KG1 (cell line): Measurements from ENCODE around the gene SESN3.
A peak's percentile ranks its signal among the peaks of the same experiment; 100 is the strongest.
"Not testable (repeated sequence)": the region's sequence is repeated elsewhere in the genome, so short reads cannot be mapped to it uniquely, and the experiment has no call there.

Experiments
- DNase-seq: peaks from one replicate; lab custom pipeline; 2025; lab: John Stamatoyannopoulos, UW

SESN3 gene, protein sequence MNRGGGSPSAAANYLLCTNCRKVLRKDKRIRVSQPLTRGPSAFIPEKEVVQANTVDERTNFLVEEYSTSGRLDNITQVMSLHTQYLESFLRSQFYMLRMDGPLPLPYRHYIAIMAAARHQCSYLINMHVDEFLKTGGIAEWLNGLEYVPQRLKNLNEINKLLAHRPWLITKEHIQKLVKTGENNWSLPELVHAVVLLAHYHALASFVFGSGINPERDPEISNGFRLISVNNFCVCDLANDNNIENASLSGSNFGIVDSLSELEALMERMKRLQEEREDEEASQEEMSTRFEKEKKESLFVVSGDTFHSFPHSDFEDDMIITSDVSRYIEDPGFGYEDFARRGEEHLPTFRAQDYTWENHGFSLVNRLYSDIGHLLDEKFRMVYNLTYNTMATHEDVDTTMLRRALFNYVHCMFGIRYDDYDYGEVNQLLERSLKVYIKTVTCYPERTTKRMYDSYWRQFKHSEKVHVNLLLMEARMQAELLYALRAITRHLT

DNA sequence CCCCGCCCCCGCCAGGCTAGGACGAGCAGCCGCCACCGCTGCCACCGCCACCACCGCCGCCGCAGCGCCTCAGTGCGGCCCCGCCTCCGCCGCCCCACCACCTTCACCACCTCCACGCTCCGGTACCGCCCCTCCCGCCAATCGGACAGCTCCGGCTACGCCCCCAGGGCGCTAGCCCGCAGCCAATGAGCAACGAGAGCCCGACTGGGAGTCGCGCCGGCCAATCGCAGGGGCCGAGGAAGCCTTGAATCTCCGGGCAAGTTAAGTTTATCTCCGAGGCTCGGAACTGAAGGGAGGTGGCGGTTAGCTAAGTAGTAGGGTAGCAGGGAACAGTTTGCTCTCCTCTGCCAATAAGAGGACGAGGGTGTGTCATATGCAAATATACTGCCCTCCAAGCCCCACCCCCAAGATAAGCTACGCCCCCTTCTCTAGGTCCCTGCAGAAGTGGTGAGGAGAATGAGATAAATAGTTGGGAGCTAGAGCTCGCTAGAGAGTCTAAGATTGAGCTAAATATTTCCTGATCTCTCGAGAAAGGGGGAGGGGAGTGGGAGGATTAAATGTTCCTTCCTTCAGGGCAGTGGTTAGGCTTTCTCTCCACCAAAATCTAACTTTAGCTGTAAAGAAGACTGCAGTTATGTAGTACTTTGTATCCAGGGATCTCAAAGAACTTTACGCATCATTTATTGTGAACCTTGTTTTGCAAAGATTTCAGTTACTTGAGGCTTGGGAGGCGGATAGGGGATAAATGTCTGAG lies at the start of gene SESN3:
Gene SESN3, minus strand, starts transcription at position 76 of the 754 bp plus-strand sequence. CDS start 342 bp downstream, outside the sequence.
- DNase-seq: peak; percentile 96

DNA sequence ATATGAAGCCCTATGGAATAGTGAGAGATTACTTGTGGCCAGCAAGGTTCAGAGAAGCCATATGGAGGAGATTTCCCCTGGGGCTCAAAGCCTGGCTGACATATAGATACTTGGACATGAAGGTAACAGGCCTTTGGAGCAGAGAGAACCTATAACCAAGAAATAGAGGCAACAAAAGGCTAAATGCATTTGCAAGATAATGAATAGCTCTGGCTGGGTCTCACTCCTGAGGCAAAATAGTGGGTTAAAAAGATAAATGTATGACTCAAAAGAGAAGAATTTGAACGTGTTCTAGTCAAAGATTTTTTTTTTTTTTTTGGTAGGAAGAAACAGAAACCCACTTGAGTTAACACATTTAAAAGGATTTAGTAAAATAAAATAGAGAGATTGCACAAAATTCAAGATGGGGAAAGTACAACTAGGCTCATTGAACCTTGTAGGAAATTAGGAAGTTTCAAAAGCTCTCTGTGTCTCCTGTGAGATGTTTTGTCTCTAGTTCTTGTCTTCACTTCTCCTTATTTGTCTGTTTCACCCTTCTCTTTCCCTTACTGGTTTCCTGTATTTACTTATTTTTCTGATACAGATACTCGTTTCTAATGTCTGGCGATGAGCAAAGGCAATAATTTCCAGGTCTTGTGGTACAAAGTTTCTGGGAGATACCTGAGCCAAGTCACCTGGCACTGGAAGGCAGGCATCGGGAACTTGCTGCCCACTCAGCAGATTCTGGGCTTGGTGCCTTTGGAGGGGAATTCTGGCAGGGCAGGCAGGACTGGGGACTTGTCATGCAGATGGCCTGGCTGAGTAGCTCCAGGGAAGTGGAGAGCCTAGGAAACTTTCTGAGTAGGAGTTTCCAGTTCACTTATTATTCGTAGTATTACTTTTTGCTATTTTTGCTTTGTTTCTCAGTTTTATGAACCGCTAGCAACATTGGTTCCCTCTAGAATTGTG lies 49.2 kb upstream of the SESN3 start:
- no peak for DNase-seq

DNA sequence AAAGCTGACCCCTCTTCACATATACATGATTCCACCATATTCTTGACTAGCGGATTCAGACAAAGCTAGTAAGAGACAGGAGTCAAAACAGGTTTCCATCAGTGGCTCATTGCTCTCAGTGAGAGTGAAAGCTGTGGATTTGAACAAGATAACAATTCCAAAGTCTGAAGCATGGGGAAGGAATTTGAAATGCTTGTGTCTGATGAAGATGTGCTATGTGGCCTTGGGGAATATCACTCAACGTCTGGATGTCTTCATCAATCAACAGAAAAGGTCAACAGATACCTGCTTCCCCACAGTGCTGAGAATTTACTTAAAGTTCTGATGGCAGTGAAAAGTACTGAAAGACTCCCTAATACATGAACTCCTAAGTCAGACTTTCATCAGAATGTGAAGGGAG lies 46.9 kb upstream of the SESN3 start:
- no peak for DNase-seq

DNA sequence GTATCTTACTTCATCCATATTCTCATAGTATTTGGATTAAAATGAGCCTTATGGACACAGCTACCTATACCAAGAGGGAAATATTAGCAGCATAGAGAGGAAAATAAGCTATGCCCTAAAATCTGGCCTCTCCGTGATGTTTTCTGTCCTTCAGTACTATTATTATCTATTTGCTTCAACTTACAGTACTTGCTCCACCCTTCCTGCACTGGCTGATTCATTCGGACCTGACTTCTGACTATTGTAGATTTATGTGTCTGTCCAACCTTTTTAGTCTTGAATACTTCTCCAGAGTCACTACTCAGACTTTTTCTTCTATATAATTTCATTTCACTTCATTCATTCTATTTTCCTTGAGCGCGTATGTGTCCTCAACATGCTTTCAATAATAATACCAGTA lies 45.1 kb upstream of the SESN3 start:
- DNase-seq: no peak

DNA sequence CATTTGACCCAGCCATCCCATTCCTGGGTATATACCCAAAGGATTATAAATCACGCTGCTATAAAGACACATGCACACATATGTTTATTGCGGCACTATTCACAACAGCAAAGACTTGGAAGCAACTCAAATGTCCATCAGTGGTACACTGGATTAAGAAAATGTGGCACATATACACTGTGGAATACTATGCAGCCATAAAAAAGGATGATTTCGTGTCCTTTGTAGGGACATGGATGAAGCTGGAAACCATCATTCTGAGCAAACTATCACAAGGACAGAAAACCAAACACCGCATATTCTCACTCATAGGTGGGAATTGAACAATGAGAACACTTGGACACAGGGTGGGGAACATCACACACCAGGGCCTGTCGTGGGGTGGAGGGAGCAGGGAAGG lies 42.6 kb upstream of the SESN3 start:
- not testable (repeated sequence) for DNase-seq

DNA sequence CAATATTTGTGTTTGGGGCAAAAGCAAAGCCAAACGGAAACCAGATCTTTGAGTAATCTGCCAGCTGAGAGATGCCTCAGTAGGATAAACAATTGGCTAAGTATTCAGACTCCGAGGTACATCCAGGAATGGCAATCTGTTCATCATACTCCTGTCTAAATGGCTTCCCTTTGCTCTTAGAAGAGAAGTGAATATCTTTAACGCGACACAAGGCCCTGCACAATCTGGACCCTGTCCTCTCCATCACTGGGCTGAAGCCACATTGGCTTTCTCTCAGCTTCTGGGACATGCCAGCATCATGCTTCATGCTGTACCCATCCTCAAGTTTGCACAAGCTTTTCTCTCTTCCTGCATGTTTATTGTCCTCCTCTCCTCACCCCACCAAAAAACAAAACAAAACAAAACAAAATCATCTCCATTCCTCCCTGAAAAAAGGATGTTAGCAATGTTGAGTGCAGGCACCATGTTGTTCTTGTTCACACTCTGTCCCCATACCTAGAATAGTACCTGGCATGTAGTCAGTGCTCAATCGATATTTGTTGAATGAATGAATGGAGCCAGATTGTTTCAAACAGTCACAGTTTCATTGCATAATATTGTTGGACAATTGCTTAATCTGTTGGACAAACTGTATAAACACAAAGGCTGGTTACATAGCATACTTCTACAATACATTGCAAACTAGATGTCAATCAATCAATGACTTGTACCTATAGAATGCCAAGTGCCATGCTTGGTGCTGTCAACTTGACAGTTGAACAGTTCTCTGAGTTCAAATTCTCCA lies 38.2 kb upstream of the SESN3 start:
- DNase-seq: no peak

DNA sequence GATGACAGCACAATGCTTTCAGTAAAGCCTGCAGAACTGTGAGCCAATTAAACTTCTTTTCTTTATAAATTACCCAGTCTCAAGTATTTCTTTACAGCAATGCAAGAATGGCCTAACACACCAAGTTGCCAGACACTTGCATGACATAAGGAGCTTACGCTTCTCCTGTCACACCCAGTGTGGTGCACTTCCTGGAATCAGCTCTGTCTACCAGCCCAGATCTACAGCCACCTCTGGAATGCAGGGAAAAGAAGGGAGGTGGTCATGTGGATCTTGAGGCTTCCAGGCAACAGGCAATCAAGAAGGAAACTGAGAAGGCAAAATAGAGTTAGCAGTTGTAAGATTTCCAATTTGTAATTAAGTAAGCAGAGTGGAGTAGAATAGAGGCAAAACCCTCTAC lies 37.4 kb upstream of the SESN3 start:
- DNase-seq: no peak

DNA sequence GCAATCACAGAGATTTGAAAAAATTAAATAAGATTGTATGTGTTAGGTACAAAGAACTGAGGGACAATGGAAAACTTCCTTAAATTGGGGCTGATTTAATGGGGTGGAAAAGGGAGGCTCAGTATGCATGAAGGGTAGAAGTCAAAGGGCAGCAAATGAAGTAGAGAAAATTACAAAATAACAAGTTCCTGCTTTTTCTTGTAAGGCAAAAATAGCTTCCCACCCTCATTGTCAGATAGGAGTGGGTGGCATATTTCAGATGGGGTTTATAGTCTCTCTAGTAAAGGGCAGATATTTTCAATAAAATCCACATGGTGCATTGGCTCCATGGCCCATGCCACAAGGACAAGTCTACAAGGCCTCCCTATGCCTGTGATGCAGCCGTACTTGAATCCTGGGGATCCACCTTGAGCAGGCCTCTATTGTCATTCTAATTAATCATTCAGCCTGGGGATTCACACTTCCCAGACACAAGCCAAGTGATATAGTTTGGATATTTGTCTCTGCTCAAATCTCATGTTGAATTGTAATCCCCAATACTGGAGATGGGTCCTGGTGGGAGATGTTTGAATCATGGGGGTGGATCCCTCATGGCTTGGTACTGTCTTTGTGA lies 36.7 kb upstream of the SESN3 start:
- no peak for DNase-seq

DNA sequence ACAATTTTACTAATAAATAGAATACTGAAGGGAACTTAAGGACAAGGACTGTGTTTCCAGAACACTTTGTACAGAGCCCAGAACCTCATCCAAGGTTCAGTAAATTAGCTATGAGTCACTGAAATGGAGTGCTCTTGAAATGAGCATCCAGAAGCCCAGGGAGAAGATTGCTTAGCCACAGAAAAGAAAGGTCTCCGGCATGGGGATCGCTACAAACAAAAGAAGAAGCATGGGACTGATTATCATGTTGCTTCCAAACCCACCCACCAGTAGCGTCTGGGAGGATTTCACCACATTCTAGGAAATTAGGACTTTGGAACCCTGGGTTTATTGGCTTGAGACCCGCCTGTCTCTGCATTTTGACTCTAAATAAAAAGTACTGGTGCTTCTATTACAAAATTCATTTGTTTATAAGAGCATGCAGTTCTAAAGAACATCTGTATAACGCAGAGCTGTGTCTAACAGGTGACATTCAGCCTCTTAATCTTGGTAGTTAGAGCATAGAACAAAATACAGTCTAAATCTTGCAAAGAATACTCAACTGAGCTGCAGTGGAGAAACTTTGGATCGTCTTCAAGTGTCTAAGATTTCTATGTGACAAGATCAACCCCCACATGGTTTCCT lies 35.9 kb upstream of the SESN3 start:
- DNase-seq: no peak

DNA sequence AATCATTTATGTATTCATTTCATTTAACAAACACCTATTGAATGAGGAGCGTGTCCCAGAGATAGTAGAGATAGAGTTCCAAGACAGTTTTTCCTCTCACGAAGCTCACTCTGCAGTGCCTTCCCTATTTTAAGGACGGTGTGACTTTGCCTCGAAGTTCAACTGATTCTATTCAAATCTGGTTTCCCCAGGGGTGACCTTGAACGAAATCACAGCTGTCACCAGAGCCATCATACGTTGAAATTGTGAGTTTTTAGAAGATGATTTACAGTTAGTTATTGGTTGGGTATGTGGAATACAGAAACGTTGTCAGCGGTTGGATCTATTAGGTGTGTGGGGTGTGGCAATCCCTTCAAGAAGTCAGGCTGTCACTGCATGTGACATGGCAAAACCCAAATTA lies 33.9 kb upstream of the SESN3 start:
- no peak for DNase-seq

DNA sequence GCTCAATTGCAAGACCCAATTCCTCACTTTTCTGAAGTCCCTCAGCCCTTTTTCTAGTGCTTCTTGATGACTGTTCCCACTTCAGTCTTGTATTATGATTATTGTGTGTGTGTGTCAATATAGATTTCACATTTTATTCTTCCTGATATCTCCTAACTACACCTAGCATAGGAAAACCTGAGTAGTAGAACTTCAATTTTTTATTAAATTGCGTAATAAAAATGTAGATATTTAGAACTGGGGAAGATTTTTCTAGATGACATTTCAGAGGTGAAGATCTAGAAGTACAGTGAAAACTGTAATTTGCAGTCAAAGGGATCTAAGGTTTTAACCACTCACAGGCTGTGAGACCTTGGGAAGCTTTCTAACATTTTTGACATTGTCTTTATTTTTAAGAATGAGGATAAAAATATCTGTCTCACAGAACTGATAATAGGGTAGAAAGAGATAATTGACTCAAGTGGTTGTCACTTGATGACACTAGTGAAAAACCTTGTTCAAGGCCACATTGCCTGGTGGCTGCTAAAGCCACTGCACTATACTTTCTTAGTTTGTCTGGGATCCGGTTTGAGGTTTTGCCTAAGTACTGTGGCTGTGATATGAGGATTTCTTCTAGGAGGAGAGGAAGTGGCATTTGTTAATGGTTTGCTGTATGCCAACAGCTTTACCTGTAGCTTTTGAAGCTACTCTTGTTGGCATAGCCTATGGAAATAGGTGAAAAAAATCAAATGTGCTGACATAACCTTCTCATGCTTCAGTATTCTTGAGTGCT lies 32.2 kb upstream of the SESN3 start:
- peak; percentile 23 for DNase-seq

DNA sequence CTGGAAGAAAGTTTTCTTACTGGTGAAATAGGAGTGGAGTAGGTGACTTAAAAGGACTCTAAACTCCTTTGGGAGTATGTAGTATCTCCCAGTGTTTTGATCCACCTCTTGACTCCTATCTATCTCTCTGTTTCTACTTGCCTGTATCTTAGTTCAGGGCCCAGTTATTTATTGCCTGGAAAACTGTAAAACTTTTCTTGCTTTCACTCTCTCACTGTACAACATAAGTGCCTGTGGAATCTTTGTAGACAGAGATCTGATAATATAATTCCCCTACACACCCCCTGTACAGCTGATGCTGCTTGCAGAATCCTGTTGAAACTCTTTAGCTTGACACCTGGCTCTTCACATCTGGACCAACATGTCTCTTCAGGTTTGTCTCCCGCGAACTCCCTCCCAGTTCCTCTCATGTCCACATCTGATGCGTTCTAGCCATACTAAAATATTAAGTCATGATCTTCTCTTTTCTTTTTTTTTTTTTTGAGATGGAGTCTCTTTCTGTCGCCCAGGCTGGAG lies 26.5 kb upstream of the SESN3 start:
- DNase-seq: no peak

DNA sequence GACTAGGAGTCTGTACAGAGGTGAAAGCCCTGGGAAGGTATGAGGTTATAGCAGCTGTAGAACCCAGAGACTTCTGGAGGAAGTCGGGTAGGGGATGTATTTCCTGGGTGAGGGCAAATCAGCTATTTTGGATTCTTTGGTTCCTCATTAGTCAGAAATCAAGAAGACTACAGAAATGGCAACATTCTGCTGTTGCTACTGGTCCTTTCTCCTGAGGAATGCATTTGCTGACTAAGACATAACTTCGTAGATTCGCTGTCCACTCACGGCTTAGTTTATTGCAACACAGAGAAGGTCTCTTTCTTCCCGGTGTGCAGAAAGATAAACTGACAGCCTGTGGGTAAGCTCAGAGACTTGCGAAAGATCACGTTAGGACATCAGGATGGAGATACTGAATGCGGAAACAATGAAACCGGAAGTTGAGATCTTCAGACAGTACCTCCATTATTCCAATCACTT lies 25.3 kb upstream of the SESN3 start:
- DNase-seq: no peak

DNA sequence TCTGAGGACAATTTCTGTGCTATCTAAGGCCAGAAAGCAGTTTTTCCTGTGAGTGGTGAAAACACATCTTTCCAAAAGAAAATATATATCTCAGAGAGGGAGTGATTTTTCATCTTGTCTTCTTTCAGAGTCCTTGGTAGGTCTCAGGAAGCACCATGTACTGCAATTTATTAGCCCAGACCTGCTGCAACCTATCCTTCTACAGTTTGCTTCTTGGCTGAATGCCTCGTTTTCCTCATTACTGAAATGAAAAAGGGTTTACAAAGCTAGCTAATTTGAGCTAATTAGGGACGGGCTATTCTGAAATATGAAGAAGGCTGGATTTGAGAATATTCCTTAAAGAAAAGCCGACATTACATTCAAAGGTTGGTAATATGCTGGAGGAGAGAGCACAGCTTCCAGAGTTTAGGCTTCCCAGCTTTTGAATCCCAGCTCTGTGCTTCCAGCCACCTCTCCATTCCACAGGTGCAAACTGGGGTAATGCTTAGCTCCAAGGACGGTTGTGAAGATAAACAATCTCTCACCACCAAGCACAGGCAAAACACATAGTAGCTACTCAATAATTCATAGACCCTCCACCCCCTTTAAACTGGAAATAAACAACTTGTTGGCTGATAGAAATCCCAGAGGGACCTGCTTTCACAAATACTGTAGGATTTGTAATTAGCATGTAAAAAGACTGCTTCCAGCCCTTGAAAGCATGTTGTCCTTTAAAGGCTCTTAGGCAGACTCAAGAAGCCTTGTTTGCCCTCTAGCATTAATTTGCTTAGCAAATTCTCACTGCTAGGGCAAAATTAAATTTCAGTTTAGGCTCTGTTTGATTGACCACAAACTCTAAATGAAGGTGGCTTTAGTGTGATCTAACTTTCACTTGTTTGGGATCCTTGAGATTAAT lies 24.5 kb upstream of the SESN3 start:
- no peak for DNase-seq

DNA sequence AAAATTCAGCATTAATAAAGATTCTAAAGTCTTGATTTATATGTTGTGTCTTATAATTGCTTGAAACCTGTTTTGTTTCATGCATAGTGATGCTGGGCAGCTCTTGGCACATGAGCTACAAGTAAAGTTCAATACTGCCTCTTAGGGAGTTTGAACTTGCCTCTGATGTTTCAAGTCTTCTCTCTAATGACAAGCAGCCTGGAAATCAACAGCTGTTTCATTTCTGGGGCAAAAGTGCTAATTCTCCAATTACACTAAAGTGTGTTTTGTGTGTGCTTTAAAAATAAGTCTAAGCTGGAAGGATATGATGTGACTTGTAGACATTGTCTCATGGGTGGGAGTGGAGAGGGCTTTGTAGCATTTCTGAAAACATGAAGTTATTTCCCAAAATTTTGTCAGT lies 23.7 kb upstream of the SESN3 start:
- no peak for DNase-seq

DNA sequence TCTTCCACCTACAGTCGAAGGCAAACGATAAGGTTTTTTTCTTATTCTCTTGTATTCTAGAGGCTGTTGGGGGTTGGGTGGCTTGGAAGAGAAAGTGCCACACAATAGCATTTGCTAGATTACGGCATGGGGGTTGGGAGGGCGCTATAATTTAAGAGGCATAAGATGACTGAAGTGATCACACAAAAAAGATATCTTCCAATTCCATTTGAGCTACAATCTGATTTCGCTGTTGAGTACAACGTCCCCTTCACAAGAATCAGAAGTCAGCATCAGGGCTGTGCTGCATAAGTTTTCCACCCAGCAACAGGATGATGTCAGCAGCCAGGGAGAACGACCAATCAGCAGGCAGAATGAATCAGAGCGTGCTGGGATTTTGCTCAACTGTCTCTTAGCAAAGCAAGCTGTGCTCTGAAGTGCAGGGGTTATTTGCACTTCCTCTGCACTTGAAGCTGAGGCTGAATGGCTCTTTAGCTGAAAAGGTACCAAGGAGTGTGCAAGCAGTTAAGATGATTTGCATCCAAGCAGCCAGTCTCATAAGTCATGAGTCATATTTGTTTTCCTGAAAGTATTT lies 23.2 kb upstream of the SESN3 start:
- no peak for DNase-seq

DNA sequence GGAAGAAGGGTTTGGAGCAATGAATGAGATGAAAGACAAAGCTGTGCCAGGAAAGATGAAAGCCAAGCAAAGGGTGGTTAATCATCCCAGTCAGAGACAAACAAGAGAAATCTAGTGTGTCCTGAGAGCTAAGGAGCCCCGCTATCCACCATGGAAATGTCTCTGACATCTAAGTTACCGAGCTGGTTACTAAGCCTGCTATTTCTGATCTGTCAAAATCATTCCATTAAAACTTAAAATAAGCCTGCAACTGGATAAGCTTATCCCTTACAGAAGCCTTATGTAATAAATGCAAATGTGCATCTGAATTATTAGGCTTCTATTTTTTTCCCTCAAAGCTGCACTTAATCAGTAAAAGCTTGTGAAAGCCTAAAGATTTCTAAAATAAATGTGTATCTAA lies 22.1 kb upstream of the SESN3 start:
- DNase-seq: no peak

DNA sequence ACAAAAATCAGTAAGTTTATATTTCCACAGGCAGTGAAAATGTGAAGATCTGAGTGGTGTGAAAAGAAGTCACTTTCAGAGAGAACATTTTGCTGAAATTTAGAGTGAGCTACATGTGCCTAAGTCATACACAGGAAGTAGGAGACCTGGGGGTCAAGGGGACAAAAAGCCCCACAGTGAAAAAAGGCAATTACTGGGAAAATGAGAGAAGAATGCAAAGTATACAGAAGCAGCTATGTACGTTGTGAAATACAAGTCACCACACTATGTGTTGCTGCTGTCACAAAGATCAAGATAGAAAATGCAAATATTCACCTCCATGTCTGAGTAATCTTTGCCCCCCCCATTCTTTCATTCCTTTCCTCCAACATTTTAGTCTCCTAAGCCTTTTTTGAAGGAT lies 21.6 kb upstream of the SESN3 start:
- DNase-seq: no peak
